Transverse colon (tissue), 4 donors: ENCODE measurements around the gene PLPP2. TPM values are rescaled to one million over a fixed set of nuclear protein-coding genes. Genes with fewer than 3 reads are reported as not detected.

ENCODE experiments used
- DNase-seq: peaks from one replicate; pipeline ENCODE4 v3.0.0-alpha.2; 2019
- H3K27ac ChIP-seq, 4 donors: fragments of 200-600 bp; sonication (generic); 2 replicates each; pipeline ENCODE4 v1.5.1; 2016 to 2018; ENCODE audit warnings: inconsistent platforms in 4 of 4
- H3K27me3 ChIP-seq: fragments of 200-600 bp; sonication (generic); 2 replicates; pipeline ENCODE4 v1.5.1; 2017; ENCODE audit warnings: inconsistent platforms
- H3K36me3 ChIP-seq, 4 donors: fragments of 200-600 bp; sonication (generic); 2 replicates each; pipeline ENCODE4 v1.5.1; 2017 to 2019; ENCODE audit warnings: inconsistent platforms in 4 of 4
- H3K4me1 ChIP-seq, 4 donors: fragments of 200-600 bp; sonication (generic); 2 replicates each; pipeline ENCODE4 v1.5.1; 2017 to 2020; ENCODE audit warnings: inconsistent platforms in 4 of 4
- H3K4me3 ChIP-seq, 4 donors: fragments of 200-600 bp; sonication (generic); 1 replicate in 1 of 4; 2 replicates in 3 of 4; pipeline versions ENCODE4 v1.5.1 to v1.6.1; 2017 to 2019; ENCODE audit warnings: inconsistent platforms in 4 of 4
- H3K9me3 ChIP-seq, 2 donors: fragments of 200-600 bp; sonication (generic); 2 replicates each; pipeline ENCODE4 v1.5.1; 2017 to 2019; ENCODE audit warnings: inconsistent platforms in 2 of 2
- CTCF ChIP-seq, 5 experiments: fragments of 200-600 bp in 3 of 5; fragments of 450-650 bp in 2 of 5; sonication (generic) in 3 of 5; IDR thresholded peaks; 1 replicate in 2 of 5; 2 replicates in 3 of 5; pipeline ENCODE4 v1.5.1; 2016 to 2017; ENCODE audit warnings: antibody characterized with exemption in 5 of 5, inconsistent platforms in 3 of 5, mild to moderate bottlenecking in 2 of 5, moderate library complexity in 1 of 5
- EP300 ChIP-seq: sonication (generic); formaldehyde crosslinking; IDR thresholded peaks from one replicate; pipeline ENCODE4 v1.6.1; 2017; ENCODE audit warnings: antibody characterized with exemption, low read depth
- POLR2A ChIP-seq: fragments of 450-650 bp; IDR thresholded peaks from one replicate; pipeline ENCODE4 v1.6.1; 2016; ENCODE audit warnings: antibody characterized with exemption, mild to moderate bottlenecking, moderate library complexity
- POLR2AphosphoS5 ChIP-seq, 3 donors: sonication (generic); formaldehyde crosslinking; IDR thresholded peaks; one replicate each; pipeline ENCODE4 v1.6.1; 2016; ENCODE audit warnings: antibody characterized with exemption in 3 of 3
- WGBS, 2 donors: methylation state at CpG; one replicate each; pipeline ENCODE4 v1.1.5; 2018; ENCODE audit warnings: low coverage in 1 of 2; 5-methylcytosine and 5-hydroxymethylcytosine counted together
- in situ Hi-C, 4 donors: fragments of 200-750 bp; cut with MboI; loops; one replicate each; pipeline versions ENCODE4 v1.15.0 to v1.15.1; 2017; ENCODE audit warnings: low sequenced_read_pairs in 3 of 4, low pct_ligation_motif_present in 1 of 4, low pct_unique_long_range_greater_than_20kb in 1 of 4
- intact Hi-C: fragments of 100-400 bp; cut with DNase I; formaldehyde crosslinking; loops from one replicate; pipeline ENCODE4 v1.15.1; 2023; ENCODE audit warnings: low total_unique reads
- total RNA-seq, 4 donors: library from RNA; depleted of rRNA; stranded (reverse); fragments of >200 nt; gene quantifications; one replicate each; pipeline ENCODE4 v1.1.0, GENCODE V29; 2016

Gene PLPP2
- total RNA-seq, 4 donors from 2014 or later, result 130 to 190 (median 159) TPM

- DNase-seq, result no peak
- WGBS, 2 donors, result 100% methylated on average over 1 to 8 of the region's 8 CpGs
- peaks cover 0 to 56% (median 27%) of the 10 kb centered on the region in 4 donors for H3K36me3 ChIP-seq
Measured at GRCh38 chr19:330503-330902, 39.3 kb upstream of the PLPP2 start.

GRCh38 chr19:329876-330275, 38.7 kb upstream of the PLPP2 start:
- Histone ChIP-seq H3K27ac (no peak overlapping the region), H3K4me3 (no peak overlapping the region), H3K4me1 (no peaks in the 10 kb centered on the region), H3K9me3 (peaks cover 0 to 10% of the 10 kb centered on the region in 2 donors), H3K27me3 (no peaks in the 10 kb centered on the region), H3K36me3 (peaks cover 0 to 62% (median 27%) of the 10 kb centered on the region in 4 donors)
- intact Hi-C loops (no loop called here), in situ Hi-C loops (no loop called here)
- DNase-seq, result no peak
- TF ChIP-seq CTCF (IDR thresholded peaks at IDR 0.05) (no peak), POLR2AphosphoS5 (IDR thresholded peaks at IDR 0.05) (no peak), POLR2A (no peak), EP300 (no peak)
- 97 to 98% methylated on average over 5 to 7 of the region's 7 CpGs for WGBS, 2 donors

More at GRCh38 chr19:330503-330902, 39.3 kb upstream of the PLPP2 start:
- H3K27ac ChIP-seq, result no peak overlapping the region
- no peak overlapping the region for H3K4me3 ChIP-seq
- H3K27me3 ChIP-seq, result no peaks in the 10 kb centered on the region
- H3K4me1 ChIP-seq, result no peaks in the 10 kb centered on the region
- intact Hi-C loops, result no loop called here
- TF ChIP-seq POLR2A, result no peak
- in situ Hi-C loops, result no loop called here
- peaks cover 0 to 10% of the 10 kb centered on the region in 2 donors for H3K9me3 ChIP-seq

GRCh38 chr19:328025-328505, 36.9 kb upstream of the PLPP2 start:
- Histone ChIP-seq H3K4me1 (no peaks in the 10 kb centered on the region), H3K27ac (no peak overlapping the region), H3K27me3 (no peaks in the 10 kb centered on the region), H3K4me3 (no peak overlapping the region), H3K36me3 (peaks cover 0 to 59% (median 28%) of the 10 kb centered on the region in 4 donors), H3K9me3 (peaks cover 0 to 10% of the 10 kb centered on the region in 2 donors)
- TF ChIP-seq POLR2AphosphoS5 (IDR thresholded peaks at IDR 0.05) (no peak), EP300 (no peak), CTCF (IDR thresholded peaks at IDR 0.05) (no peak), POLR2A (no peak)
- WGBS, 2 donors, result 89 to 100% methylated on average over 2 to 4 of the region's 4 CpGs
- no peak for DNase-seq
- intact Hi-C loops, result no loop called here
- in situ Hi-C loops, result no loop called here

GRCh38 chr19:327291-328024, 36.3 kb upstream of the PLPP2 start:
- H3K4me1 ChIP-seq, result no peaks in the 10 kb centered on the region
- TF ChIP-seq POLR2A, result no peak
- no peak for TF ChIP-seq EP300
- intact Hi-C loops, result no loop called here
- H3K27ac ChIP-seq, result no peak overlapping the region
- no peaks in the 10 kb centered on the region for H3K27me3 ChIP-seq
- in situ Hi-C loops, result no loop called here
- no peak overlapping the region for H3K4me3 ChIP-seq
- WGBS, 2 donors, result 95% methylated on average over 4 to 17 of the region's 17 CpGs
- peaks cover 0 to 10% of the 10 kb centered on the region in 2 donors for H3K9me3 ChIP-seq
- DNase-seq, result no peak
- H3K36me3 ChIP-seq, result peaks cover 0 to 59% (median 28%) of the 10 kb centered on the region in 4 donors

GRCh38 chr19:326871-327270, 35.7 kb upstream of the PLPP2 start:
- WGBS, 2 donors, result 92 to 95% methylated on average over 10 to 15 of the region's 15 CpGs
- Histone ChIP-seq H3K4me1 (no peaks in the 10 kb centered on the region), H3K27ac (no peak overlapping the region), H3K36me3 (peaks cover 0 to 56% (median 28%) of the 10 kb centered on the region in 4 donors), H3K9me3 (peaks cover 0 to 10% of the 10 kb centered on the region in 2 donors), H3K4me3 (no peak overlapping the region), H3K27me3 (no peaks in the 10 kb centered on the region)
- no peak for DNase-seq
- in situ Hi-C loops, result no loop called here
- TF ChIP-seq POLR2A, result no peak
- no peak for TF ChIP-seq POLR2AphosphoS5 (IDR thresholded peaks at IDR 0.05)
- no peak for TF ChIP-seq CTCF (IDR thresholded peaks at IDR 0.05)
- TF ChIP-seq EP300, result no peak
- intact Hi-C loops, result no loop called here
